HG02973 (cell line): ENCODE data around the gene NAV3.

Source experiments
- ATAC-seq: cut with Tn5 transposase; IDR thresholded peaks from one replicate; pipeline ENCODE4 v1.9.1; 2021; ENCODE audit warnings: moderate library complexity; ENCODE audit not compliant: unreplicated experiment

The NAV3 gene

DNA sequence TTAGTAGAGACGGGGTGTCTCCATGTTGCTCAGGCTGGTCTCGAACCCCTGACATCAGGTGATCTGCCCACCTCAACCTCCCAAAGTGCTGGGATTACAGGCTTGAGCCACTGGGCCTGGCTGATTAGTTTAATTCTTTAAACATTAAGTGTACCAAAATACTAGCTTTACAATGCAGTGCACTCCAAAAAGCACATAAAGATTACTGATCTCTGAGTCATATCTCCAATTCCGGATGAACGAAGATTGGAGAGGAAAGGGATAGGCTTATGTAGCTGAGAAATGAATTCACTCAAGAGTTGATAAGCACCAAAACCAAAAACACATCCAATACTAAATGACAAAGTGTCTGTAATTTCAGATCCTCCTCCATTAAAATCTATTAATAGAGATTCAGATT lies 15.1 kb downstream of the NAV3 start:
- ATAC-seq = no peak

DNA sequence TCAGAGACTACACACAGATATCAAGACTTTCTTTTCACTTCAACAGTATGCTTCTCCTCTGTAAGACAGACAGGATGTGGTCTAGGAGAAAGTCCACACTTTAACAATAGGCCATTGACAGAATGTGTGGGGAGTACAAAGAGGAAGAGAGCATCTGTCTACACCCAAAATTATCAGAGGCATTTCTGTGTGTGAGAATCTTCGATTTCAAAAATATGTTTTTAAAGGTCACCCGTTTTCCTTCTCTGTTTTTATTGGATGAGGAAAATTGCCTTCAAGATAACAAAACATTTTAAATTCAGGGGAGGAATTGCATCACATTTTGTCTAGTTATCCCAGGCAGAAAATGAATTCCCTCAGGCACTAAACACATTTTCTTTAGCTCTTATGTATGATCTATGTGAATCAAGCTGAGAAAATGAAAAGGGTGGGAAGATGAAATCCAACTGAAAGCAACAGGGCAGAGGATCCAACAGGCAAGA lies 16.4 kb downstream of the NAV3 start:
- ATAC-seq = peak; percentile 97

DNA sequence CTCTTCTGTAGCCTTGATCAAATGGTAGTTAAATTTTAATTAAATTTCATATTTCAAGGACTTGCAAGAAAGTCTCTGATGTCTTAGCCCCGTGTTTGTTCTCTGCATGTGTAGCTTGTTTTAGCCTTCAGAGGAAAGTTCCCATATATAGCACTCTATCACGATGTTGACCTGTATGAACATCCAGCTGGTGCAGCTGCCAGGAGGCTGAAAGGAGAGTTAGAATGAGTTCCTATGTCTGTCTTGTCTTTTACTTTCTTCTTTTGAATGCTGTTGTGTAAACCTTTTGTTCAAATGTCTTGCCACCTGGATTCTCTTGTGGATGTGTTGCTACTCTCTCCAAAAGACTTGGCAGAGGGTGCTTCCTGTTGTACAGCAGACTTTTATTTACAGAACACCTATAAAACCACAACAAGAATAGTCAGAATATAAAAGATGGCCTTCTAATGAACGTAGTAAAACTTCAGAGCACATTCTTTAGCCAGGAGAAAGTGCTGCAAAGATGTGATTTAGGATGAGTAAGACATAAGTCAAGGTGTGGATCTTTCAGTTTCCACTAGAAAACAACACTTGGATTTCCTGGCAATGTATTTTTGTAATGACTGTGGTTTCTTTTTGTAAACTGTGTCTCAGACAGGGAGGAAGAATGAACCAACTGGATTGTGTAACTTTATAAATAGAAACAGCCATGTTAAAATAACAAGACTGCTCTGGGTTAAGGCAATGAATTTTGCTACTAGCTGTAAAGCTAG lies 17.2 kb downstream of the NAV3 start:
- ATAC-seq = peak; percentile 38

DNA sequence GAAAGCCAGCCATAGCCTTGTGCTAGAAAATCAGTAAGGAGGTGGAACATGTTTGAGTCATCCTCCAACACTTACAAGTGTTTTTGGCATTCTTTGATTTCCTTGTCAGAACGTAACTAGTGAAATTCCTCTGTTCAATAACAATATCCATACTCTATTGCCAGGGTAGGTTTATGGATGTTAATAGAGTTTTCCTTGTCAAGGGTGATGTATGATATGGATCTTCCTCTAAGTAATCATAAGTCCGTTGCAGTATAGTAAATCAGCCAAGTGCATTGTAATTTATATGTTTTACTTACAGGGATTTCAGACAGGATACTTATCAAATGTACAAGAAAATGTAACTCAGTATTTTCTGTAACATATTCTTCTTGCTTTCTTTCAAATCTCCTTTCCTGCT lies 19.4 kb downstream of the NAV3 start:
- ATAC-seq = no peak

DNA sequence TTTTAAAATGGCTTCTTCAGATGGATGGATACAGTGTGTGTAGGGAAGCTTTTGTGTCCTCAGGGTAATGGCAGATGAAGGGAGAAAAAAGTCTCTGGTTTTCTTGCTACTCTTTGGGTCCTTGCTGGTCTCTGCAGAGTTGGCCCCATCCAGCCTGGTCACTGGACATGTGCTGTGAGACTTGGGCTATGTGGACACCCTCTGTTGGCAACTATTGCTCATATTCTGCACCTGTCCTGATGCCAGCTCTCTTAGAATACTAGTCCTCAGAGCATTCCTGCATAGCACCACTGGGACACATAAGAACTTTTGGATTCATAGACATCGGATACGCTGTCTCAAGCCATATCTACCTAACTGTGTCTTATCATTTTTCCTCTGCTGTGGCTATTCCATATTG lies 20.0 kb downstream of the NAV3 start:
- ATAC-seq = no peak

DNA sequence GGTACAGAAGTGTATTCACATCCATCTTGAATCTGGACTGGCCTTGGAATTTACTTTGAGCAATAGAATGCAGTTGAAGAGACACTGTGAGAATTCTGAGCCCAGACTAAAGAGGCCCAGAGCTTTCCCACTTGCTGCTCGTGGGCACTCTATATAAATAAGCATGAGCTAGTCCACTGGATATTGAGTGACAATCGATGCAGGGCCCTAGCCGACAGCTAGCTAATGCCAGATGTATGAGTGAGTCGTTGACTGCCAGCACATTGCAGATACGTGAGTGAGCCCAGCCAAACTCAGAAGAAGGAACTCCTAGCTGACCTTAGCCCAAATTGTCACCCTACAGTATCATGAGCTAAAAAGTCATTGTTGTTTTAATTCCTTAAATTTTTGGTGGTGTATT lies 24.9 kb downstream of the NAV3 start:
- ATAC-seq = no peak

DNA sequence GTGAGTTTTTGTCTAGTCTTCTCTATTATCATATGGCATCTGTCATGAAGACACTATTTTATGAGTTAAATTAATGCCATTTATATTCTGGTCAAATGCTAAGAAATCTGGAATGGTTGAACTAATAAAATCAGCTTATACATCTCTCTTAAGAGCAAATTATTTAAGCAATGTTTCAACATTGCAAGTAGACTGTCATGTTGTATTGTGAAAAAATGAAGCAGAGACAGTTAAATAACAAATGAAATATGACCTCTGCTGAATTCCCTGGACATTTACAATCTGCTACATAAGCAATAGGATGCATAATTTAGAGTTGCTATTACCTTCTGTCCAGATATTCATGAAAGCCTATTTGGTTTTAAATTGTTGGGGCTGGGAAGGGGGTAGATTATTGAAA lies 30.6 kb downstream of the NAV3 start:
- no peak for ATAC-seq

DNA sequence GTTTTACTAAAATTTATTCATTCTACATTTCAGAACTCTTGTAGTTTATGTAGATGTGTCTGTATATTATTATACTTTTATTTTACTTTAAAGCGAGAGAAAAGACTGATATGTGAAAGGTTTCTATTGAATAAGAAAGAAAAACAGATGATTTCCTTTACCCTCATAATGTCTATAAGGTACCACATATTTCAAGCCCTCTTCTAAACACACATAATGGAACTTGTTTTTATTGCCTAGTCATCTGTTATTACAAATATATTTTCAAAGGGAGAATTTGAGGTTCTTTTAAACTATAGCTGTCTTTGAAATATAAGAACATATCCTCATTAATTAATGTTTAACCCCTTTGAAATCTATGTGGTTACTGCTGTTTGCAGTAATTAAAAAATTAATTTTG lies 34.5 kb downstream of the NAV3 start:
- no peak for ATAC-seq

DNA sequence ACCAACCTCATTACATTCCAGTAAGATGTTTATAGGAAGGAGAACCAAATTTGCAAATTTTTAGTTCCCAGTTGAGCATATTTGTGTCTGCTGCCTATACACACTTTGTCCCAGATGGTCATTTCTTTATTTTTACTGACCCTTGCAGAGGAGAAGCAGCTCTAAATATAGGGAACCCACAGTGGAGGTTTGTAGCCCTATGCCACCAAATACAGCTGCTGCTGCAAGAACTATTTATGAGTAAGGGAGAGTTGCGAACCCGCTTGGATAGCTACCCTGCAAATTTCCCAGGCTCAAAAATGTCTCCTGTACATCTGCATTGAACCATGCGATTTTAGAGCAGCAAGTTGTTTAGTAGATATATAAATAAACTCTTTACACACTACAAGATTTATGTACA lies 48.2 kb downstream of the NAV3 start:
- no peak for ATAC-seq

DNA sequence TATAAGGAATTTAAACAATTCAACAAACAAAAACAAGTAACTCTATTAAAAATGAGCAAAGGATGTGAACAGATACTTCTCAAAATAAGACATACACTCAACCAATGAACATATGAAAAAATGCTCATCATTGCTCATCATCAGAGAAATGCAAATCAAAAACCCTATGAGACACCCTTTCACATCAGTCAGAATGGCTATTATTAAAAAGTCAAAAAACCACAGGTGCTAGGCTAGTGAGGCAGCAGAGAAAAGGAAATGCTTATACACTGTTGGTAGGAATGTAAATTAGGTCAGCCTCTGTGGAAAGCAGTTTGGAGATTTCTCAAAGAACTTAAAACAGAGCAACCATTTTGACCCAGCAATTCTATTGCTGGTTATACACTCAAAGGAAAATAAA lies 52.0 kb downstream of the NAV3 start:
- no peak for ATAC-seq

DNA sequence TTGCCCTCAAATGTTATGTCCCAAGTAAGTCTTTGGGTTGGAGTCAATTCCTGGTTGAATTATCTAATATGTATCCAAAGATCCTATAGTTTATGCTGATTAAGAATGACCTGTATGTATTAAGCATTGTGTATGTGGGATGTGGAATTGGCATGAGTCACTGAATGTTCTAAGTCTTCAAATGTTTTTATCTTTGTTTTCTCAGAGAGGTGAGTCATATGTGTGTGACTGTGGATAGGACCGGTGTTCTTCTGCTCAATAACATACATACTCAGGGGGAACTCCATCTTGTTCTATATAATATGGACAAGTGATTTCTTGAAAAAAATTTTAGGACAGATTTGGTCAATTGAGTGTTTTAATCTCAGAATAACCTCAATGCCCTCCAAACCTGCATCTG lies 57.9 kb downstream of the NAV3 start:
- no peak for ATAC-seq

DNA sequence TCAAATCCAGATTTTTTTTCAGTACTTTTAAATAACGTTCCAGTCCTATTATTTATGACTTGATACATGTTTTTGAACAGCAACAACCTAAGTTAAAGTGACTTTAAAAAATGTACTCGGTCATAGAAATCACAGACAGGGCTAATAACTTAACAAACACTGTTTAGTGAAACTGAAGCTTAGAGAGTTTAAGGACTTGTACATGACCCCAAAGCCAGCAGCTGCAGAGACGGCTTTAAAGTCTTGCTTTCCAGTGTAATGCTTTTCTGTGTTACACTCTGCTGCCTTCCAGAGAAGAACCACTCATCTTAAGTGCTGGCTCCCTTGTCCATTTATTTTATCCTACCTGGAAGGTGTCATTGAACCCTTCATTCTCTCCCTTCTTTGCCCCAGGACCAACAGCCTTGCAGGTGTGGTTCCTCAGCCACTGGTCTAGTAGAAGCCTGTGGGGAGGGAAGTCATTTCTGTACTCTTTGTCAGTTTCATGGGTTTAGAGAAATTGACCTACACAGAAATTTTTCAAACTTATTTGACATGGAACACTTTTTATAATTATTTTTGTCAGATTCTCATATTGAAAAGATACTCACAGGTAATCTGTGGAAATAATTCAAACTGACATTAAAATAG lies 60.9 kb downstream of the NAV3 start:
- no peak for ATAC-seq

DNA sequence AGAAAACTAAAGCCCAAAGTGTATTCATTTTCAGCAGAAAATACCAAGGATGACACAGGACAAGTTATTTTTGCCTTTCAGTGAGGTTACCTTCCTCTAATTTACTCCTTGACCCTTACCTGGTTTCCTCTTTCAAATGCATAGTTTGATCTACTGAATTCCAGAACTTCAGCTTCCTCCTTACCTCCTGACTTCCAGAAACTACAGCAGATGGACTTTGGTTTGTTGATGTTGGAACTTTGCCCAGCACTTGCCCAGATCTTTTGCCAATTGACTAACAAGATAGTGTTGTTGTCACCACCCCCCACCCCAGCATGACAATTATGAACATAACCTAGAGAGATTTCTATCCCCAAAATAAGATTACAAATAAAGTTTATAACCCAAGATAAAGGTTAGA lies 63.2 kb downstream of the NAV3 start:
- ATAC-seq = no peak

DNA sequence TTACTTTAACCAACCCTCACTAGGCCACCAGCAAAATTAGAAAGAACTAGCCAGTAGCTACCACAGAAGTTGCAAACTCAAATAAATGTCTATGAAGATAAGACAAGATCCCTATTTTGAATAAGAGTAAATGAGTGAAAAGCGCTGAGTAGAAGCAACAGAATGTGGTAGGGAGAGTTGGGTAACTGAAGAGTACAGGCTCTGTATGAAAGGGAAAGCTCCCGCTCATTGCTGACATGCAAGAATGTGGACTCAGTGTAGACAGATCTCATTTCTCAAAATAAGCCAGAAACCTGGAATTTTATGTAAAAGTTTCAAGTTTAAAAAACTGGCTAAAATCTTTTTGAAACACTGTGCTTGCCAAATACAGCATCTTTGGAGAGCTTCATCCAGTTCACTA lies 63.9 kb downstream of the NAV3 start:
- ATAC-seq = no peak

DNA sequence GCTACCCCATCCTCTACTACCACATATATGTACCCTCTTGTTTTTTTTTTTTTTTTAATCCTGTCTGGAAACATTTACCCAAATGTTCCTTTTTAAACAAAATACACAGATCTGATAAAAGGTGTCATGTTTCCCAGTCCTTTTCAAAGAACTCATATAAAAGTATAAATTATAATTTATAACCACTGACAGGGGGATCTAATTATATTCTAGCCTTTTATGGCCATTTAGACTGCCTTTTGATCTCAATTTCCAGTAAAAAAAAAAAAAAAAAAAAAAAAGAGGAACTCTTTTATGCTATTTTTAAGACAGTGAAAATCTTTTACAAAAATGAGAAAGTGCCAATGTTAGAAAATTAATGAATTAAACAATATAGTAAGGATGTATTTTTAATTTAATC lies 65.0 kb downstream of the NAV3 start:
- no peak for ATAC-seq

DNA sequence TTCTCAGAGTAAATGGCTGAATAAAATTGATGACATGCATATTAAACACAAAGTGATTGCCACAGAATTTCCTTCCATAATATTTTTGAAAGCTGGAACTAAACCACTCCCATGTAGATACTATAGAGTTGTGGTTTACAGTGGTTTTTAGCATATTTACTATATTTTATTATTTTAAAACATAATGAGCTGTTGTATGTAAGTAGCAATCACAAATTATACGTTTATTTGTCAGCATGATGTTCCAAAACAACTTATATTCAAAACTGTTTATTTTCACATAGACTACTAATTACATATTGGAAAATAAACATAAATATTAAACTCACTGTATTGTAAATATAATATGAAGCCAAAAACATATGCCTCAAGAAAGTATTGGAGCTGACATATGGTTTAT lies 77.2 kb downstream of the NAV3 start:
- ATAC-seq = no peak

DNA sequence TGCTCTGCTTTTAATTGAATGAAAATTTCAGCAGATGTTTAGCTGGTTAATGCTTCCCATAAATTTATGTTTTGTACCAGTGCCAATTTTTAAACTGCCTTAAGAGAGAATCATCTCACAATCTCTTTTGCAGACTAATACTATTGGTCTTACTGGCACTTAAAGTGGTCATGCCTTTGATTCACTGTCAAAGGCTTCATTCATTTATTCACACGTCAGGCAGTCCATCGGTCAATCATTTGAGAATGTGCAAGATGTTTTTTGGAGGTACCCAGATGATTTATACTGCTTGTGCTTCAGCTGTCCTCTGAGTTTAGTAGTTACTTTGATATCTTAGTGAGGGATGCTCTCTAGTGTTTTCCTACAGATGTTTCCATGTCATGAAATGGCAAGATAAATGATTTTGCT lies 83.4 kb downstream of the NAV3 start:
- no peak for ATAC-seq

DNA sequence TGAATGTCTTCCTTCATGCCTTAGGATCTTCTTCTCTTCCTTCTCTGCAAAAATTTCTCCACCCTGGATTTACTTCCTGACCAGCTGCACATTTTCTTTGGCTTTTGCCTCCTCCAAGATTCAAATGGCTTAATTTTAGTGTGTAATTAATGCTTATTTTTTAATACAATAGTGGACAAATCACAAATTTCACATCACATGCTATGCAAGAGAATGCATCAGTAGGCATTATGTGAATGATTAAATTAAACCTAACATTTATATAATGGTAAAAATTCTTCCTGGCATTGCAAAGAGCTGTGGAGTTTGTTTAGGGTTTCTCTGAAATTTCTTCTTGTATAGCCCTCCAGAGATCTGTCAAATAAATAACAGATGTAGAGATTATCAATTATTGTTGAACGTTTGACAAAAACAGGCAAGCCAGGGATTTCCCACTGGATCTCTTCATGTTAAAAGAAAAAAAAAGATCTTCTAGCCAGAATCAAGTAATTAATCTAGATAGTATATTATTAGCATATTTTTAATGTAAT lies 84.4 kb downstream of the NAV3 start:
- no peak for ATAC-seq

DNA sequence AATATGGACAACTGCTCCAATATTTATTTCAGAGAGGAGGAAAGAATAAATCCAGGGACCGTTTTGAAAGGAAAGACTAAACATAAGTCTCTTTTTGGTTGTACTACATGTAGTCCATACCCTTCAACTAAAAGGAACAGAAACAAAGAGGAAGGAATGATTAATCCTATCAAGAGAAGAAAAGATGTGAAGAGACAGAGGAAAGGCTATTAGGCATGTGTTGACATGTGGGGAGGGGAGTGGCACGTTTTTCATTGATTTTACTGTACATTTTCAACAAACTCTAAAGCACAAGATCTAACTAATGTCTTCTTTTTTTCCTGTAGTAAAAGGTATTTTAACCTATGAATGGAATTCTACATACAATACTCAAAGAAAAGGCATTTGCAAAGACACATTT lies 85.6 kb downstream of the NAV3 start:
- ATAC-seq = no peak

DNA sequence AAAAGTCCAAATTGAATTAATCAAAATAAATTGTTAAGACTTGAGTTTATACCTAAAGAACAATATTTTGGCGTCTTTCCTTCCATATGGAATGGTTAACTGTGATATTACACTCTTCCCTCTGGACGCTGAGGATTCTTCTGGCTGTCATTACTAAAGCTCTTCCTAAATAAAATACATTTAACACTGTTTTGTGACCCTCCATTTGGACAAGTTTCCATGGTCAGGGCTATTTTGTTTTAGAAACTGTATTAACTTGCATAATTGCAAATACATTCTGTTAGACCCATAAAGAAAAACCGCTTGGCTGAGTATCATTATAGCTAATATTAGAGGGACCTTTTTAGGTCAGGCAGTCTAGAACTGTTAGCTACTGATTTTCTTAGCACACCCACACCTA lies 87.4 kb downstream of the NAV3 start:
- no peak for ATAC-seq

DNA sequence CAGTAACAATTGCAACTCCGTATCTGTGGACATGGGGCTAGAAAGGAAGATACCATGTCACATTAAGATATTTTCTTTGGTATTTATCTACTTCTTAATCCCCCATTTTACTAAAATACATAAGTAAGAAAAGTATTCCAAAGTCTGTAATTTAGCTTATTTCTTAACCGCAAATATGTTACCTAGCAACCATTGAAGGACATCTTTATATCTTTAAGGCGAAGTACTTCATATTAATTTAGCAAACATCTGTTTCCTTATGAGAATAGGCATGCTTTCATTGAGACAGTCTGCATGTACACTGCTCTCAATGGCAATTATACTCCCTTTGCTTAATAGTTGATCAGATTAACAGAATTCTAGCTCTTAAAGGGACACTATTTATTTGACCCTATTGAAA lies 88.8 kb downstream of the NAV3 start:
- ATAC-seq = no peak

DNA sequence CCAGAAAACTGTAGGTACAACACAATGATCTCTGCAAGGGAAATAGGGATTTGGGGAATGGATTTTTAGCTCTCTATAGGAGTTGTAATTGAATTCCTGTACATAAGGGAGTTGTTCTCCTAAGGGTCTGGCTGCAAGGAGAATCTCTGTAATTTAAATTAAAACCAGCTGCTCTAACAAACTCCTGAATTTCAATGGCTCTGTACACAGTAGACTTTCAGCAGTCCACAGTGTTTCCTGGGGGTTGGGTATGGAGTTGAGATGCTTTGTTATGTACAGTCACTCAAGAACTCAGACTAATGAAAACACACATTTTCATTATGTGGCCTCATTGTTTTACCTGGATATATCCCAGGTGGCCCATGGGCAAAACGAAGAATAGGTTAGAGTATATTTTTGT lies 93.2 kb downstream of the NAV3 start:
- ATAC-seq = no peak

DNA sequence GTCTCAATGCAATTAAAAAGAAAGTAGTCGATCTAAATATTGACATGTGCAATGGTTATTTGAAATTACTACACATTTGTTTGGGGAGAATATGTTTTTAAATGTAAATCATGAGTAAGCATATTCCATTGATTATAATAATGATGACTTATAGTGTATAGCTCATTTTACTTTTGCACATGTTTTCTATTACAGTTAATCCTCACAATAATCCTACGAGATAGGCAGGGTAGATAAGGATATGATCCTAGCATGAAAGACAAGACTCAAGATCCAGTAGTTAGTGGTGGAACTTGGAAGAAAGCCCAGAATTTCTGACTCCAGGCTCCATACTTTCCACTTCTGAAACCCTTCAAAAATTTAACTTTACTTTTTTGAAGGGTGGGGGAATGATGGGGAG lies 94.0 kb downstream of the NAV3 start:
- no peak for ATAC-seq
